GM12878 (cell line): ENCODE results near the gene RAB10. TPM values are rescaled to one million over a fixed set of nuclear protein-coding genes. Genes with fewer than 3 reads are reported as not detected.
"Not testable (repeated sequence)": the region's sequence is repeated elsewhere in the genome, so short reads cannot be mapped to it uniquely, and the experiment has no call there.

Experiments
- ATAC-seq: fragments of 200-7000 bp; cut with Tn5 transposase; 3 replicates; pipeline ENCODE4 v1.9.1; 2020; ENCODE audit warnings: mild to moderate bottlenecking, moderate library complexity
- BruUV-seq: library from RNA; stranded (reverse); fragments of 400-500 nt; replicated peaks from 2 replicates; lab custom pipeline; 2021; lab: Mats Ljungman, UMichigan
- CTCF ChIA-PET: fragments of 300-600 bp; sonication (Branson Sonifier 250); formaldehyde crosslinking; extraction: SDS; loops from one replicate; lab custom pipeline; 2021; ENCODE audit warnings: inconsistent platforms; lab: Yijun Ruan, JAX
- POLR2A ChIA-PET: fragments of 350-600 bp; formaldehyde crosslinking; extraction: SDS; loops from one replicate; lab custom pipeline; 2021; ENCODE audit warnings: inconsistent platforms; lab: Charles Lee
- RAD21 ChIA-PET: fragments of 300-600 bp; sonication (Branson Sonifier 250); formaldehyde crosslinking; loops from one replicate; lab custom pipeline; 2023; ENCODE audit warnings: antibody characterized with exemption; ENCODE audit not compliant: unreplicated experiment; lab: Charles Lee
- SMC1A ChIA-PET: fragments of 300-600 bp; sonication (Branson Sonifier 250); formaldehyde crosslinking; loops from one replicate; lab custom pipeline; 2023; ENCODE audit not compliant: unreplicated experiment, uncharacterized antibody; lab: Charles Lee
- DNase-seq: peaks from one replicate; pipeline ENCODE4 v3.0.0-alpha.2; 2011; ENCODE audit warnings: low read depth, low spot score
- FAIRE-seq: peaks from 3 replicates; lab custom pipeline; 2011; peaks lifted over from hg19 to GRCh38; lab: Jason Lieb, UNC
- H2AFZ ChIP-seq: 2 replicates; pipeline ENCODE4 v1.6.0; 2011; ENCODE audit warnings: low read depth, low read length, control low read depth; ENCODE audit not compliant: control insufficient read depth
- H3K27ac ChIP-seq: 2 replicates; pipeline ENCODE4 v1.5.1; 2011; ENCODE audit warnings: control low read depth; ENCODE audit not compliant: control insufficient read depth, insufficient read depth
- H3K27me3 ChIP-seq, 2 experiments: replicated peaks in 1 of 2; 2 replicates each; pipeline versions ENCODE4 v1.6.0 to v1.6.1; 2011; ENCODE audit warnings: low read length in 1 of 2; ENCODE audit not compliant: control insufficient read depth in 2 of 2, insufficient read depth in 2 of 2
- H3K36me3 ChIP-seq, 2 experiments: 2 replicates each; pipeline ENCODE4 v1.5.1; 2011; ENCODE audit warnings: low read length in 1 of 2; ENCODE audit not compliant: control insufficient read depth in 2 of 2, insufficient read depth in 2 of 2
- H3K4me1 ChIP-seq: 2 replicates; pipeline ENCODE4 v1.6.1; 2011; ENCODE audit warnings: mild to moderate bottlenecking, low read length, moderate library complexity, mixed read lengths; ENCODE audit not compliant: control insufficient read depth, insufficient read depth
- H3K4me2 ChIP-seq: 2 replicates; pipeline ENCODE4 v1.6.0; 2011; ENCODE audit warnings: control low read depth; ENCODE audit not compliant: control insufficient read depth, insufficient read depth
- H3K4me3 ChIP-seq: fragments of 200-600 bp; sonication (generic); 2 replicates; pipeline ENCODE4 v1.5.1; 2016
- H3K79me2 ChIP-seq: 2 replicates; pipeline ENCODE4 v1.6.0; 2011; ENCODE audit warnings: low read length; ENCODE audit not compliant: control insufficient read depth, insufficient read depth
- H3K9ac ChIP-seq: 2 replicates; pipeline ENCODE4 v1.8.0; 2011; ENCODE audit warnings: low read length, control low read depth, mixed read lengths; ENCODE audit not compliant: control insufficient read depth, insufficient read depth
- H3K9me3 ChIP-seq: replicated peaks from 3 replicates; pipeline ENCODE4 v1.5.1; 2011; ENCODE audit warnings: mild to moderate bottlenecking, low read length; ENCODE audit not compliant: control insufficient read depth, insufficient read depth
- H4K20me1 ChIP-seq: 2 replicates; pipeline ENCODE4 v1.6.0; 2011; ENCODE audit not compliant: control insufficient read depth, insufficient read depth
- MYC ChIP-seq: IDR thresholded peaks from 2 replicates; pipeline ENCODE4 v1.6.1; 2011; ENCODE audit warnings: mild to moderate bottlenecking, low read length, moderate library complexity, inconsistent platforms; ENCODE audit not compliant: insufficient read depth, insufficient replicate concordance, insufficient read length, severe bottlenecking
- NKRF ChIP-seq: fragments of 450-650 bp; conservative IDR thresholded peaks from 2 replicates; pipeline ENCODE4 v1.6.1; 2017; ENCODE audit warnings: mild to moderate bottlenecking, moderate library complexity
- SREBF2 ChIP-seq: IDR thresholded peaks from 2 replicates; pipeline ENCODE4 v1.6.1; 2012; ENCODE audit warnings: mild to moderate bottlenecking, low read length
- WGBS: methylation state at CpG from one replicate; pipeline ENCODE4 v1.1.6; 2016; ENCODE audit warnings: low lambda C conversion rate; ENCODE audit not compliant: insufficient replicate concordance, insufficient coverage; ENCODE audit errors: missing lambda C conversion rate; 5-methylcytosine and 5-hydroxymethylcytosine counted together
- in situ Hi-C: fragments of 300-500 bp; cut with MboI; formaldehyde crosslinking; loops from 9 replicates; pipeline ENCODE4 v1.14.3; 2018; ENCODE audit warnings: mixed read lengths
- intact Hi-C: fragments of 100-400 bp; cut with micrococcal nuclease; formaldehyde crosslinking; loops from one replicate; pipeline ENCODE4 v1.14.2; 2022; ENCODE audit not compliant: unreplicated experiment
- polyA plus RNA-seq, 11 experiments: library from polyadenylated mRNA; depleted of rRNA in 4 of 11; unstranded in 6 of 11; stranded (reverse) in 5 of 11; fragments of >200 nt; fragmentation: Nextera tagmentation in 4 of 11; fragmentation: Illumina TruSeq in 1 of 11; extraction: Ambion mirVana in 4 of 11; extraction: Trizol in 1 of 11; gene quantifications; 1 replicate in 1 of 11; 2 replicates in 10 of 11; pipeline versions ENCODE4 v1.2.1 to v1.2.3, GENCODE V29; 2011 to 2016; ENCODE audit warnings: inconsistent platforms in 2 of 11, missing spikeins in 2 of 11, low read depth in 1 of 11
- total RNA-seq, 4 experiments: library from RNA; depleted of rRNA in 3 of 4; stranded (reverse); fragments of >200 nt in 3 of 4; fragmentation: Illumina TruSeq in 1 of 4; extraction: Trizol in 1 of 4; gene quantifications; 2 replicates each; pipeline versions ENCODE4 v1.2.1 to v1.2.3, GENCODE V29; 2013 to 2021

Gene RAB10
- total and polyA plus RNA-seq, 10 of the 15 experiments (the other 5 are each of a cell fraction or from before 2014, with no cell fraction given): 13.3 to 109 (median 82.0) TPM

- WGBS: 66% methylated on average over 4 of the region's 4 CpGs
- RAD21 ChIA-PET: no interaction called here
- BruUV-seq: no TSS peak
These were observed 131.5 kb downstream of the RAB10 start for GRCh38 chr2:26165403-26165802.

GRCh38 chr2:26166541-26166940 lies 132.7 kb downstream of the RAB10 start:
- H4K20me1 ChIP-seq, H3K4me3 ChIP-seq, H3K4me1 ChIP-seq, H3K79me2 ChIP-seq, H3K4me2 ChIP-seq, DNase-seq, intact Hi-C loops, H2AFZ ChIP-seq, H3K9me3 ChIP-seq, BruUV-seq, RAD21 ChIA-PET, in situ Hi-C loops, H3K36me3 ChIP-seq, FAIRE-seq, H3K9ac ChIP-seq, H3K27ac ChIP-seq, ATAC-seq, H3K27me3 ChIP-seq: not testable (repeated sequence)
- ChIA-PET SMC1A (interaction anchor here (0.9 kb wide), 1 partner anchor 12 kb away, joined by 3 read pairs; no protein-coding TSS in a partner anchor), POLR2A (interaction anchor here (0.6 kb wide), 1 partner anchor 37 kb away, joined by 3 read pairs; no protein-coding TSS in a partner anchor), CTCF (interaction anchor here (0.6 kb wide), 1 partner anchor 1154 kb away, joined by 4 read pairs; no protein-coding TSS in a partner anchor)
- 57% methylated on average over 6 of the region's 6 CpGs for WGBS

More at GRCh38 chr2:26165403-26165802, 131.5 kb downstream of the RAB10 start:
- no peak for TF ChIP-seq NKRF
- no peak for TF ChIP-seq SREBF2
- no peak for TF ChIP-seq MYC
- Histone ChIP-seq H3K9ac (no peak overlapping the region), H3K4me2 (no peak overlapping the region), H3K79me2 (no peaks in the 10 kb centered on the region), H3K27ac (no peak overlapping the region), H3K27me3 (no peaks in the 10 kb centered on the region), H3K36me3 (no peaks in the 10 kb centered on the region), H3K4me1 (no peaks in the 10 kb centered on the region), H4K20me1 (no peaks in the 10 kb centered on the region), H3K9me3 (no peaks in the 10 kb centered on the region), H3K4me3 (no peak overlapping the region), H2AFZ (no peak overlapping the region)
- POLR2A ChIA-PET: interaction anchor here (0.6 kb wide), 1 partner anchor 81 kb away, joined by 6 read pairs; no protein-coding TSS in a partner anchor
- intact Hi-C loops: no loop called here
- CTCF ChIA-PET: interaction anchor here (0.6 to 0.7 kb wide), 2 partner anchors 82 to 583 kb away, joined by 3 read pairs; no protein-coding TSS in a partner anchor
- FAIRE-seq (no peak), DNase-seq (no peak), ATAC-seq (no peak)
- in situ Hi-C loops: no loop called here
- SMC1A ChIA-PET: no interaction called here
